Caco-2 (cell line): ENCODE measurements around the gene KAT8. TPM values are rescaled to one million over a fixed set of nuclear protein-coding genes. Genes with fewer than 3 reads are reported as not detected.
"Not testable (repeated sequence)": the region's sequence is repeated elsewhere in the genome, so short reads cannot be mapped to it uniquely, and the experiment has no call there.

Experiments used
- BruUV-seq: library from RNA; stranded (reverse); fragments of 400-500 nt; replicated peaks from 2 replicates; lab custom pipeline; 2021; lab: Mats Ljungman, UMichigan
- CTCF ChIA-PET: fragments of 300-600 bp; sonication (Branson Sonifier 250); formaldehyde crosslinking; loops from one replicate; lab custom pipeline; 2022; ENCODE audit warnings: antibody characterized with exemption; lab: Charles Lee
- POLR2A ChIA-PET: fragments of 300-600 bp; sonication (Branson Sonifier 250); formaldehyde crosslinking; loops from one replicate; lab custom pipeline; 2022; ENCODE audit warnings: antibody characterized with exemption; lab: Charles Lee
- DNase-seq, 2 experiments: peaks; one replicate each; pipeline versions ENCODE4 v3.0.0 to v3.0.0-alpha.2; 2020 to 2022
- H3K27me3 ChIP-seq: replicated peaks from 2 replicates; pipeline ENCODE4 v1.6.0; 2011; ENCODE audit warnings: low read length; ENCODE audit not compliant: control insufficient read depth, insufficient read depth
- H3K36me3 ChIP-seq: 2 replicates; pipeline ENCODE4 v1.5.1; 2011; ENCODE audit warnings: low read length; ENCODE audit not compliant: control insufficient read depth, insufficient read depth
- H3K4me1 ChIP-seq: fragments of 250-450 bp; sonication (Bioruptor Pico); 2 replicates; pipeline ENCODE4 v1.5.1; 2020; ENCODE audit warnings: mild to moderate bottlenecking
- H3K4me3 ChIP-seq: 2 replicates; pipeline ENCODE4 v1.5.1; 2011; ENCODE audit warnings: low read depth, mild to moderate bottlenecking, control low read depth, low read length
- H3K9me3 ChIP-seq: fragments of 250-450 bp; sonication (Bioruptor Pico); 2 replicates; pipeline ENCODE4 v1.5.1; 2020; ENCODE audit warnings: mild to moderate bottlenecking, moderate library complexity
- H3K27ac Mint-ChIP-seq: one replicate; pipeline ENCODE4 v1.8.0; 2022; ENCODE audit warnings: mixed read lengths; ENCODE audit not compliant: unreplicated experiment
- H3K27me3 Mint-ChIP-seq: one replicate; pipeline ENCODE4 v1.8.0; 2022; ENCODE audit warnings: mixed read lengths; ENCODE audit not compliant: insufficient read depth, unreplicated experiment
- H3K36me3 Mint-ChIP-seq: one replicate; pipeline ENCODE4 v1.8.0; 2022; ENCODE audit warnings: mild to moderate bottlenecking, mixed read lengths; ENCODE audit not compliant: insufficient read depth, unreplicated experiment
- H3K4me1 Mint-ChIP-seq: one replicate; pipeline ENCODE4 v1.8.0; 2022; ENCODE audit warnings: low read depth, mixed read lengths; ENCODE audit not compliant: unreplicated experiment
- H3K4me3 Mint-ChIP-seq: one replicate; pipeline ENCODE4 v1.8.0; 2022; ENCODE audit warnings: mild to moderate bottlenecking, moderate library complexity, mixed read lengths; ENCODE audit not compliant: unreplicated experiment
- H3K9me3 Mint-ChIP-seq: one replicate; pipeline ENCODE4 v1.8.0; 2022; ENCODE audit warnings: mixed read lengths; ENCODE audit not compliant: unreplicated experiment
- CTCF ChIP-seq, 2 experiments: fragments of 200-600 bp in 1 of 2; IDR thresholded peaks; 1 replicate in 1 of 2; 2 replicates in 1 of 2; pipeline versions ENCODE4 v1.5.1 to v1.8.0; 2011 to 2022; ENCODE audit warnings: antibody characterized with exemption in 1 of 2, control low read depth in 1 of 2, inconsistent platforms in 1 of 2, low read depth in 1 of 2, low read length in 1 of 2, mild to moderate bottlenecking in 1 of 2, moderate library complexity in 1 of 2; ENCODE audit not compliant: insufficient read depth in 1 of 2, severe bottlenecking in 1 of 2, unreplicated experiment in 1 of 2
- intact Hi-C: fragments of 100-400 bp; cut with micrococcal nuclease; formaldehyde crosslinking; loops from one replicate; pipeline ENCODE4 v1.10.0; 2022; ENCODE audit not compliant: unreplicated experiment
- total RNA-seq: library from RNA; stranded (reverse); gene quantifications from 2 replicates; pipeline ENCODE4 v1.2.3, GENCODE V29; 2022

Gene KAT8
- total RNA-seq, 1 experiment from 2014 or later = 46.2 TPM

GRCh38 chr16:31157136-31157535, 39.7 kb downstream of the KAT8 start:
- no peaks in the 10 kb centered on the region for H3K36me3 Mint-ChIP-seq
- H3K4me3 Mint-ChIP-seq = peak overlapping the region; percentile 37
- 0 out of 2 replicates have a peak, but pooled peaks cover 3% of the 10 kb centered on the region for H3K4me1 ChIP-seq
- BruUV-seq = no TSS peak
- POLR2A ChIA-PET = interaction anchor here (1.5 to 1.6 kb wide), 2 partner anchors 23 to 40 kb away, joined by 6 to 7 read pairs; partner anchors contain the start of genes FUS and KAT8
- CTCF ChIA-PET = interaction anchor here (0.7 to 1.2 kb wide), 4 partner anchors 15 to 228 kb away, joined by 3 to 6 read pairs (median 4); no protein-coding TSS in a partner anchor
- no peak overlapping the region for H3K27ac Mint-ChIP-seq
- H3K36me3 ChIP-seq = no peaks in the 10 kb centered on the region
- no peak overlapping the region for H3K4me3 ChIP-seq
- no peaks in the 10 kb centered on the region for H3K9me3 Mint-ChIP-seq
- intact Hi-C loops = loop anchor here (5.0 kb wide), 1 partner anchor 285 kb away; the partner anchor contains the start of gene ZNF843
- no peaks in the 10 kb centered on the region for H3K27me3 ChIP-seq
- DNase-seq = no peak
- no peaks in the 10 kb centered on the region for H3K9me3 ChIP-seq
- no peaks in the 10 kb centered on the region for H3K27me3 Mint-ChIP-seq
- no peaks in the 10 kb centered on the region for H3K4me1 Mint-ChIP-seq
- TF ChIP-seq CTCF (IDR thresholded peaks at IDR 0.05; ENCODE audit: insufficient read depth in 1 of 2, low read depth in 1 of 2, low read length in 1 of 2, severe bottlenecking in 1 of 2, unreplicated experiment in 1 of 2) = no peak

- Mint-ChIP-seq H3K4me3 (no peak overlapping the region), H3K9me3 (no peaks in the 10 kb centered on the region), H3K27me3 (no peaks in the 10 kb centered on the region), H3K4me1 (peaks cover 15% of the 10 kb centered on the region), H3K27ac (no peak overlapping the region), H3K36me3 (no peaks in the 10 kb centered on the region)
- BruUV-seq = no TSS peak
- Histone ChIP-seq H3K27me3 (no peaks in the 10 kb centered on the region), H3K4me1 (0 out of 2 replicates have a peak, but pooled peaks cover 3% of the 10 kb centered on the region), H3K9me3 (no peaks in the 10 kb centered on the region), H3K4me3 (no peak overlapping the region), H3K36me3 (no peaks in the 10 kb centered on the region)
- ChIA-PET POLR2A (no interaction called here), CTCF (no interaction called here)
- no peak for TF ChIP-seq CTCF (IDR thresholded peaks at IDR 0.05; ENCODE audit: insufficient read depth in 1 of 2, low read depth in 1 of 2, low read length in 1 of 2, severe bottlenecking in 1 of 2, unreplicated experiment in 1 of 2)
- intact Hi-C loops = no loop called here
- DNase-seq = no peak
Observed at GRCh38 chr16:31167315-31167714, 49.9 kb downstream of the KAT8 start.

- H3K36me3 Mint-ChIP-seq = no peaks in the 10 kb centered on the region
- DNase-seq = peak; percentile 70 to 71
- Histone ChIP-seq H3K4me1 (0 out of 2 replicates have a peak, but pooled peaks cover 3% of the 10 kb centered on the region), H3K4me3 (no peak overlapping the region), H3K27me3 (no peaks in the 10 kb centered on the region), H3K9me3 (no peaks in the 10 kb centered on the region), H3K36me3 (no peaks in the 10 kb centered on the region)
- BruUV-seq = no TSS peak
- POLR2A ChIA-PET = interaction anchor here (0.6 kb wide), 1 partner anchor 11 kb away, joined by 3 read pairs; the partner anchor contains the start of gene FUS
- CTCF ChIA-PET = interaction anchor here (0.7 kb wide), 1 partner anchor 774 kb away, joined by 4 read pairs; the partner anchor contains the start of gene ZNF48
- no peak for TF ChIP-seq CTCF (IDR thresholded peaks at IDR 0.05; ENCODE audit: insufficient read depth in 1 of 2, low read depth in 1 of 2, low read length in 1 of 2, severe bottlenecking in 1 of 2, unreplicated experiment in 1 of 2)
- peaks cover 15% of the 10 kb centered on the region for H3K4me1 Mint-ChIP-seq
- no peak overlapping the region for H3K4me3 Mint-ChIP-seq
- H3K27me3 Mint-ChIP-seq = no peaks in the 10 kb centered on the region
- intact Hi-C loops = no loop called here
- no peaks in the 10 kb centered on the region for H3K9me3 Mint-ChIP-seq
- H3K27ac Mint-ChIP-seq = no peak overlapping the region
Observed at GRCh38 chr16:31168848-31169247, 51.4 kb downstream of the KAT8 start.

GRCh38 chr16:31170048-31170447, 52.6 kb downstream of the KAT8 start:
- POLR2A ChIA-PET, DNase-seq, H3K9me3 ChIP-seq, BruUV-seq, H3K4me3 Mint-ChIP-seq, H3K9me3 Mint-ChIP-seq, H3K27me3 ChIP-seq, CTCF ChIA-PET, H3K4me3 ChIP-seq, intact Hi-C loops, H3K36me3 ChIP-seq, H3K36me3 Mint-ChIP-seq, H3K4me1 ChIP-seq, H3K27me3 Mint-ChIP-seq: not testable (repeated sequence)
- Mint-ChIP-seq H3K4me1 (peaks cover 15% of the 10 kb centered on the region), H3K27ac (peak overlapping the region; percentile 36)
